Measurements from ENCODE around the gene SIRPG. TPM values are rescaled to one million over a fixed set of nuclear protein-coding genes. Genes with fewer than 3 reads are reported as not detected.
A peak's percentile ranks its signal among the peaks of the same experiment; 100 is the strongest.
"Not testable (repeated sequence)": the region's sequence is repeated elsewhere in the genome, so short reads cannot be mapped to it uniquely, and the experiment has no call there.

The SIRPG gene
- total RNA-seq, 1 donor from 2014 or later = 28.7 TPM

- H3K4me1 Mint-ChIP-seq (ENCODE audit: low read depth) = peaks cover 60% of the 10 kb centered on the region
- no peaks in the 10 kb centered on the region for H3K9me3 Mint-ChIP-seq
- H3K36me3 Mint-ChIP-seq (ENCODE audit: low read depth) = peaks cover 71% of the 10 kb centered on the region
- no peak overlapping the region for H3K4me3 Mint-ChIP-seq (ENCODE audit: low read depth)
- intact Hi-C loops (cut with micrococcal nuclease) = no loop called here
- no peak overlapping the region for H3K27ac Mint-ChIP-seq
- no peaks in the 10 kb centered on the region for H3K27me3 Mint-ChIP-seq (ENCODE audit: low read depth)
- DNase-seq (ENCODE audit: low spot score) = no peak
Observed at GRCh38 chr20:1628621-1629020, 29.0 kb downstream of the SIRPG start.

GRCh38 chr20:1627200-1627550, 30.4 kb downstream of the SIRPG start:
- DNase-seq (ENCODE audit: low spot score) = no peak

GRCh38 chr20:1626528-1627199, 30.9 kb downstream of the SIRPG start:
- Mint-ChIP-seq H3K4me1 (ENCODE audit: low read depth) (peaks cover 56% of the 10 kb centered on the region), H3K27ac (peak overlapping the region; percentile 21), H3K27me3 (ENCODE audit: low read depth) (no peaks in the 10 kb centered on the region), H3K9me3 (no peaks in the 10 kb centered on the region), H3K36me3 (ENCODE audit: low read depth) (peaks cover 57% of the 10 kb centered on the region), H3K4me3 (ENCODE audit: low read depth) (no peak overlapping the region)
- intact Hi-C loops (cut with micrococcal nuclease) = no loop called here
- DNase-seq (ENCODE audit: low spot score) = no peak

More at GRCh38 chr20:1627200-1627550, 30.4 kb downstream of the SIRPG start:
- H3K9me3 Mint-ChIP-seq = no peaks in the 10 kb centered on the region
- H3K27me3 Mint-ChIP-seq (ENCODE audit: low read depth) = no peaks in the 10 kb centered on the region
- peak overlapping the region; percentile 21 for H3K27ac Mint-ChIP-seq
- H3K4me3 Mint-ChIP-seq (ENCODE audit: low read depth) = no peak overlapping the region
- peaks cover 59% of the 10 kb centered on the region for H3K36me3 Mint-ChIP-seq (ENCODE audit: low read depth)
- intact Hi-C loops (cut with micrococcal nuclease) = no loop called here
- peaks cover 58% of the 10 kb centered on the region for H3K4me1 Mint-ChIP-seq (ENCODE audit: low read depth)

- intact Hi-C loops (cut with micrococcal nuclease) = loop anchor here (2.0 kb wide), 2 partner anchors 38 to 48 kb away; no protein-coding TSS in a partner anchor
- peak overlapping the region; percentile 7 for H3K4me3 Mint-ChIP-seq (ENCODE audit: low read depth)
- no peak for DNase-seq (ENCODE audit: low spot score)
- peaks cover 44% of the 10 kb centered on the region for H3K36me3 Mint-ChIP-seq (ENCODE audit: low read depth)
- no peaks in the 10 kb centered on the region for H3K27me3 Mint-ChIP-seq (ENCODE audit: low read depth)
- H3K27ac Mint-ChIP-seq = peak overlapping the region; percentile 50
- no peaks in the 10 kb centered on the region for H3K9me3 Mint-ChIP-seq
- H3K4me1 Mint-ChIP-seq (ENCODE audit: low read depth) = peaks cover 64% of the 10 kb centered on the region
Observed at GRCh38 chr20:1625083-1625690, 32.4 kb downstream of the SIRPG start.

GRCh38 chr20:1623501-1624205, 33.9 kb downstream of the SIRPG start:
- H3K4me3 Mint-ChIP-seq (ENCODE audit: low read depth) = no peak overlapping the region

GRCh38 chr20:1622450-1622849, 35.1 kb downstream of the SIRPG start:
- Mint-ChIP-seq H3K4me3 (ENCODE audit: low read depth) (no peak overlapping the region), H3K36me3 (ENCODE audit: low read depth) (peaks cover 38% of the 10 kb centered on the region), H3K9me3 (peaks cover 6% of the 10 kb centered on the region), H3K4me1 (ENCODE audit: low read depth) (peaks cover 72% of the 10 kb centered on the region), H3K27ac (peak overlapping the region; percentile 42), H3K27me3 (ENCODE audit: low read depth) (no peaks in the 10 kb centered on the region)
- intact Hi-C loops (cut with micrococcal nuclease) = loop anchor here (5.0 kb wide), 1 partner anchor 110 kb away; no protein-coding TSS in a partner anchor
- no peak for DNase-seq (ENCODE audit: low spot score)

More at GRCh38 chr20:1623501-1624205, 33.9 kb downstream of the SIRPG start:
- DNase-seq (ENCODE audit: low spot score) = no peak
- peaks cover 42% of the 10 kb centered on the region for H3K36me3 Mint-ChIP-seq (ENCODE audit: low read depth)
- no peak overlapping the region for H3K27ac Mint-ChIP-seq
- H3K9me3 Mint-ChIP-seq = peaks cover 5% of the 10 kb centered on the region
- H3K4me1 Mint-ChIP-seq (ENCODE audit: low read depth) = peaks cover 76% of the 10 kb centered on the region
- intact Hi-C loops (cut with micrococcal nuclease) = loop anchor here (2.0 to 5.0 kb wide), 3 partner anchors 39 to 109 kb away; no protein-coding TSS in a partner anchor
- H3K27me3 Mint-ChIP-seq (ENCODE audit: low read depth) = no peaks in the 10 kb centered on the region

- Mint-ChIP-seq H3K4me1 (ENCODE audit: low read depth) (peaks cover 65% of the 10 kb centered on the region), H3K9me3 (peaks cover 11% of the 10 kb centered on the region), H3K4me3 (ENCODE audit: low read depth) (no peak overlapping the region), H3K36me3 (ENCODE audit: low read depth) (peaks cover 36% of the 10 kb centered on the region), H3K27ac (no peak overlapping the region), H3K27me3 (ENCODE audit: low read depth) (no peaks in the 10 kb centered on the region)
- intact Hi-C loops (cut with micrococcal nuclease) = loop anchor here (5.0 kb wide), 1 partner anchor 111 kb away; no protein-coding TSS in a partner anchor
- no peak for DNase-seq (ENCODE audit: low spot score)
Observed at GRCh38 chr20:1621316-1621715, 36.3 kb downstream of the SIRPG start.

GRCh38 chr20:1619861-1620444, 37.6 kb downstream of the SIRPG start, which contains the start of gene SIRPB1:
TSS of gene SIRPB1 (minus strand) at chr20:1620009. CDS start at chr20:1619944, 65 bp downstream.
- no peaks in the 10 kb centered on the region for H3K27me3 Mint-ChIP-seq (ENCODE audit: low read depth)
- intact Hi-C loops (cut with micrococcal nuclease) = loop anchor here (5.0 kb wide), 1 partner anchor 112 kb away; no protein-coding TSS in a partner anchor
- no peak within 1 kb of the TSS for H3K4me3 Mint-ChIP-seq (ENCODE audit: low read depth)
- no peak for DNase-seq (ENCODE audit: low spot score)
- H3K9me3 Mint-ChIP-seq = peaks cover 11% of the 10 kb centered on the region
- no peak within 1 kb of the TSS for H3K27ac Mint-ChIP-seq
- H3K36me3 Mint-ChIP-seq (ENCODE audit: low read depth) = peaks cover 32% of the 10 kb centered on the region
- H3K4me1 Mint-ChIP-seq (ENCODE audit: low read depth) = peaks cover 51% of the 10 kb centered on the region

- peaks cover 11% of the 10 kb centered on the region for H3K9me3 Mint-ChIP-seq
- H3K36me3 Mint-ChIP-seq (ENCODE audit: low read depth) = peaks cover 31% of the 10 kb centered on the region
- H3K27me3 Mint-ChIP-seq (ENCODE audit: low read depth) = no peaks in the 10 kb centered on the region
- intact Hi-C loops (cut with micrococcal nuclease) = no loop called here
- no peak overlapping the region for H3K27ac Mint-ChIP-seq
- no peak for DNase-seq (ENCODE audit: low spot score)
- H3K4me1 Mint-ChIP-seq (ENCODE audit: low read depth) = peaks cover 46% of the 10 kb centered on the region
- no peak overlapping the region for H3K4me3 Mint-ChIP-seq (ENCODE audit: low read depth)
Observed at GRCh38 chr20:1618954-1619540, 38.5 kb downstream of the SIRPG start.

- Mint-ChIP-seq H3K4me1 (ENCODE audit: low read depth) (peaks cover 46% of the 10 kb centered on the region), H3K36me3 (ENCODE audit: low read depth) (peaks cover 31% of the 10 kb centered on the region), H3K4me3 (ENCODE audit: low read depth) (no peak overlapping the region), H3K9me3 (peaks cover 11% of the 10 kb centered on the region), H3K27ac (no peak overlapping the region), H3K27me3 (ENCODE audit: low read depth) (no peaks in the 10 kb centered on the region)
- intact Hi-C loops (cut with micrococcal nuclease) = no loop called here
- no peak for DNase-seq (ENCODE audit: low spot score)
Observed at GRCh38 chr20:1618479-1618878, 39.1 kb downstream of the SIRPG start.

- Mint-ChIP-seq H3K36me3 (ENCODE audit: low read depth) (peaks cover 31% of the 10 kb centered on the region), H3K4me3 (ENCODE audit: low read depth) (no peak overlapping the region), H3K4me1 (ENCODE audit: low read depth) (peaks cover 34% of the 10 kb centered on the region), H3K27ac (no peak overlapping the region), H3K27me3 (ENCODE audit: low read depth) (no peaks in the 10 kb centered on the region), H3K9me3 (peaks cover 11% of the 10 kb centered on the region)
- intact Hi-C loops (cut with micrococcal nuclease) = no loop called here
- no peak for DNase-seq (ENCODE audit: low spot score)
Observed at GRCh38 chr20:1616858-1617434, 40.6 kb downstream of the SIRPG start.

GRCh38 chr20:1610404-1610803, 47.2 kb downstream of the SIRPG start:
- intact Hi-C loops (cut with micrococcal nuclease); H3K9me3 Mint-ChIP-seq; DNase-seq (ENCODE audit: low spot score); H3K4me3 Mint-ChIP-seq (ENCODE audit: low read depth); H3K36me3 Mint-ChIP-seq (ENCODE audit: low read depth); H3K4me1 Mint-ChIP-seq (ENCODE audit: low read depth); H3K27ac Mint-ChIP-seq; H3K27me3 Mint-ChIP-seq (ENCODE audit: low read depth): not testable (repeated sequence)
